NCI-H2196 treated with DMSO at 0.1 percent for 48 hours (cell line): ENCODE data around the gene PRR29.

Experiments used
- DNase-seq: peaks from one replicate; lab custom pipeline; 2025; ENCODE audit not compliant: unreplicated experiment; lab: John Stamatoyannopoulos, UW

PRR29 gene

GRCh38 chr17:64038331-64039105, 40.4 kb downstream of the PRR29 start:
- DNase-seq: no peak

- no peak for DNase-seq
Measured at GRCh38 chr17:64039106-64039400, 40.9 kb downstream of the PRR29 start.

DNA sequence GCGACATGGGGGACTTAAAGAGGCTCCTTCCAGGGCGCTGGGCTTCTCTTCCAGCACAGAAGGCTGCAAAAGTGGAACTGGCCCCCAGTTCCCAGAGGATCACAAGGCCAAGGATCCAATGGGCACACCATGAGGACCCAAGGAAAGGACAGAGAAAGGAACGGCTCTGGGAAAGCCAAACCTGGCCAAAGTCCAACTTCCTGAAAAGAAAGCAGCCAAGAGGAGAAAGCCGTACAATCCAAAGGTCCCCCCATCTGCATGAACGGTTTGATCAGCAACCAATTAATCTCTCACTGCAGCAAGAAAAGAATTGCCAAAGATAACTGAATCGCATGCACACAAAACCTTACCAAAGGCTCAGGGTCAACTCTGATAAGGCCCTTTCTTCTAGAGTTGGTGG, 42.1 kb downstream of the PRR29 start:
- DNase-seq: no peak

DNA sequence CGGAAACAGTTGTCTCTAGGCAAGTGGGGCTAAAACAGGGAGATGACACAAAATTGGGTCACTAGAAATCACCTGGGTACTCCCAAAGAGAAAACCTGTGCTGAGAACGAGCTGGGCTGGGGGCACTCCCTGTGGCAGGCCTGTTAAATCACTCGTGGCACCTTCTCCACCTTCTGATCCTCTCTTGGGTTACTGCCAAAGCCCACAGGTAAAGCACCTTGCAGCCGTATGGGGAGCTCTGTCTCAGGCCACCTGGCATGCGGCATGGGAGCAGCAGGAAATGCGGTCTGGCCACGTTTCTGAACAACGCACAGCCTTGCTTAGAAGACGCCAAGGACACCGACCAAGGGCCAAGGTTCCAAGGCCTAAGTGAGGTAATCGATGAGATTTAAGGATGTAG, 43.8 kb downstream of the PRR29 start:
- no peak for DNase-seq

- DNase-seq: no peak
Measured at GRCh38 chr17:64042700-64043485, 44.7 kb downstream of the PRR29 start.

DNA sequence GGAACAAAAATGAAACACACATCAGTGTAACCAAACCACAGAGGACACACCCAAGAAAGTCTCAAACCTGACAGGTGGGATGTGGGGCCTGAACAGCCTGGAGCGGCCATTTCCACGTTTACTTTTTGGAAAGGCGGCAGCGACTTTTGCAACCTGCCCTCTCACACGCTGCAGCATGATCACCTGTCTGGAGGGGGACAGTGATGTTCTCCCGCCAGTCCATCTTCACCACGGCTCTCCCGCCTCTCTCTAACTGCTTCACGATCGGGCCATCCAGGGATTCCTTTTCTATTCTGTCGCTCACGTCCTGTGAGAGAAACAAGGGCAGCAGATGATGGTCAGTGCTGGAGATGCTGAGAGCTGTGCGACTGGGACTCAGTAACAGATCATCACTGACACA, 47.0 kb downstream of the PRR29 start:
- no peak for DNase-seq

DNA sequence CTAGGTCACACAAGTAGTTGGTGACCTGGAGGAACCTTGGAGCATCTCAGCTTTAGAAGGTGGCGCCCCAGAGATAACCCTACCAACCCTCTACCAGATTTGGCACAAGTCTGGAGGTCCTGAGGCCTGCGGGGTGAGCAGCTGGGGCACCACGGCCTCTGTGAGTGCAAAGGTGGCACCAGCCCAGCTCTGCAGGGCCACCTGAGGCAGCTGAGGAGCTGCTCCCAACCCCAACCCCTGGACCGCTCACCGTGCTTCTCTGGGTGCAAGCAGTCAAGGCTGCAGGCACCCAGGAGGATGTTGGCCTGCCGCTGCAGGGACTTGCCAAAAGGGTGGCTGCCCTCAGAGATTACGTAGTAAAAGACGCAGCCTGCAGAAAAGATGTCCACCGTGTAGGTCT, 50.7 kb downstream of the PRR29 start:
- DNase-seq: no peak

GRCh38 chr17:64051153-64051552, 53.0 kb downstream of the PRR29 start:
- DNase-seq: no peak

- DNase-seq: no peak
Measured at GRCh38 chr17:64053101-64053500, 55.0 kb downstream of the PRR29 start.
